CD14-positive monocyte (primary cell): Measurements from ENCODE around the gene BLNK. TPM values are rescaled to one million over a fixed set of nuclear protein-coding genes. Genes with fewer than 3 reads are reported as not detected.

Experiments used
- DNase-seq, 3 donors: peaks; one replicate each; pipeline ENCODE4 v3.0.0-alpha.2; 2011 to 2022
- H2AFZ ChIP-seq: 2 replicates; pipeline ENCODE4 v1.6.0; 2012; ENCODE audit warnings: mild to moderate bottlenecking, low read depth, low read length, inconsistent platforms; ENCODE audit not compliant: insufficient read depth, poor library complexity, severe bottlenecking
- H3K27ac ChIP-seq, 2 donors: 1 replicate in 1 of 2; 2 replicates in 1 of 2; pipeline ENCODE4 v1.5.1; 2012 to 2013; ENCODE audit warnings: low read length in 2 of 2, control low read depth in 1 of 2, inconsistent platforms in 1 of 2, low read depth in 1 of 2, mild to moderate bottlenecking in 1 of 2
- H3K27me3 ChIP-seq, 2 donors: one replicate each; pipeline versions ENCODE4 v1.6.0 to v1.6.1; 2011 to 2013; ENCODE audit warnings: low read length in 2 of 2; ENCODE audit not compliant: control insufficient read depth in 2 of 2, insufficient read depth in 2 of 2
- H3K36me3 ChIP-seq, 2 donors: replicated peaks in 1 of 2; 1 replicate in 1 of 2; 2 replicates in 1 of 2; pipeline versions ENCODE4 v1.5.1 to v1.6.1; 2012 to 2013; ENCODE audit warnings: low read length in 2 of 2, control low read depth in 1 of 2, inconsistent platforms in 1 of 2, mild to moderate bottlenecking in 1 of 2; ENCODE audit not compliant: insufficient read depth in 2 of 2, control insufficient read depth in 1 of 2
- H3K4me1 ChIP-seq, 2 donors: 1 replicate in 1 of 2; 2 replicates in 1 of 2; pipeline versions ENCODE4 v1.5.1 to v1.6.1; 2012 to 2013; ENCODE audit warnings: low read length in 2 of 2, control low read depth in 1 of 2, inconsistent platforms in 1 of 2, mild to moderate bottlenecking in 1 of 2, moderate library complexity in 1 of 2; ENCODE audit not compliant: insufficient read depth in 2 of 2, control insufficient read depth in 1 of 2
- H3K4me2 ChIP-seq: replicated peaks from 2 replicates; pipeline ENCODE3; 2012; ENCODE audit warnings: low read length, moderate library complexity, mild to moderate bottlenecking; ENCODE audit not compliant: poor library complexity, severe bottlenecking; ENCODE audit errors: extremely low read depth
- H3K4me3 ChIP-seq, 3 experiments: fragments of 200-600 bp in 1 of 3; sonication (generic) in 1 of 3; replicated peaks in 1 of 3; 1 replicate in 2 of 3; 2 replicates in 1 of 3; pipeline ENCODE4 v1.5.1; 2011 to 2013; ENCODE audit warnings: low read length in 3 of 3, mild to moderate bottlenecking in 3 of 3, control low read depth in 2 of 3, low read depth in 2 of 3, inconsistent platforms in 1 of 3, moderate library complexity in 1 of 3
- H3K79me2 ChIP-seq: 2 replicates; pipeline ENCODE4 v1.6.0; 2012; ENCODE audit warnings: mild to moderate bottlenecking, control low read depth, inconsistent platforms, low read length, moderate library complexity; ENCODE audit not compliant: insufficient read depth
- H3K9ac ChIP-seq: 2 replicates; pipeline ENCODE4 v1.6.0; 2017; ENCODE audit warnings: low read length, mild to moderate bottlenecking; ENCODE audit not compliant: insufficient read depth, poor library complexity, severe bottlenecking
- H3K9me3 ChIP-seq, 2 donors: replicated peaks in 1 of 2; 1 replicate in 1 of 2; 2 replicates in 1 of 2; pipeline versions ENCODE4 v1.5.1 to v1.6.1; 2012 to 2013; ENCODE audit warnings: low read length in 2 of 2, control low read depth in 1 of 2; ENCODE audit not compliant: control insufficient read depth in 1 of 2, insufficient read depth in 1 of 2
- H4K20me1 ChIP-seq: 2 replicates; pipeline ENCODE4 v1.6.0; 2012; ENCODE audit warnings: mild to moderate bottlenecking, low read length, control low read depth, moderate library complexity; ENCODE audit not compliant: insufficient read depth
- H3K27ac Mint-ChIP-seq, 7 donors: one replicate each; pipeline ENCODE4 v1.8.0; 2020; ENCODE audit warnings: mild to moderate bottlenecking in 7 of 7, mixed read lengths in 7 of 7, moderate library complexity in 6 of 7, inconsistent platforms in 2 of 7
- H3K27me3 Mint-ChIP-seq, 3 donors: one replicate each; pipeline ENCODE4 v1.8.0; 2021 to 2022; ENCODE audit warnings: low read depth in 3 of 3, mild to moderate bottlenecking in 3 of 3, mixed read lengths in 3 of 3, moderate library complexity in 3 of 3, inconsistent platforms in 1 of 3
- H3K36me3 Mint-ChIP-seq, 2 donors: one replicate each; pipeline ENCODE4 v1.8.0; 2020; ENCODE audit warnings: mixed read lengths in 2 of 2, inconsistent platforms in 1 of 2, mild to moderate bottlenecking in 1 of 2
- H3K4me1 Mint-ChIP-seq: one replicate; pipeline ENCODE4 v1.8.0; 2020; ENCODE audit warnings: mild to moderate bottlenecking, mixed read lengths
- H3K4me3 Mint-ChIP-seq, 2 donors: one replicate each; pipeline ENCODE4 v1.8.0; 2020; ENCODE audit warnings: mild to moderate bottlenecking in 2 of 2, mixed read lengths in 2 of 2, moderate library complexity in 1 of 2
- H3K9me3 Mint-ChIP-seq, 7 donors: one replicate each; pipeline ENCODE4 v1.8.0; 2020 to 2022; ENCODE audit warnings: mixed read lengths in 7 of 7, mild to moderate bottlenecking in 6 of 7, moderate library complexity in 6 of 7, inconsistent platforms in 2 of 7
- CTCF ChIP-seq: fragments of 200-600 bp; IDR thresholded peaks from one replicate; pipeline ENCODE4 v1.8.0; 2022; ENCODE audit warnings: antibody characterized with exemption, mild to moderate bottlenecking
- WGBS: methylation state at CpG from one replicate; pipeline ENCODE4 v1.1.5; 2013; ENCODE audit warnings: missing lambda C conversion rate; ENCODE audit not compliant: insufficient coverage; 5-methylcytosine and 5-hydroxymethylcytosine counted together
- intact Hi-C, 2 donors: fragments of 100-400 bp; cut with micrococcal nuclease; formaldehyde crosslinking; loops; one replicate each; pipeline versions ENCODE4 v1.15.0 to v1.15.1; 2023
- polyA plus RNA-seq, 3 donors: library from polyadenylated mRNA; depleted of rRNA in 1 of 3; unstranded in 2 of 3; stranded (reverse) in 1 of 3; fragments of 300-500 nt in 2 of 3; fragments of >200 nt in 1 of 3; fragmentation: Illumina TruSeq in 2 of 3; gene quantifications; 1 replicate in 2 of 3; 2 replicates in 1 of 3; pipeline ENCODE4 v1.2.3, GENCODE V29; 2012 to 2021

BLNK gene
- polyA plus RNA-seq, 3 donors, result 1.4 to 1.9 (median 1.5) TPM

GRCh38 chr10:96285331-96285752 is 14.0 kb upstream of the BLNK start:
- H3K4me2 ChIP-seq, result no peak overlapping the region
- peaks cover 20% of the 10 kb centered on the region for H3K4me1 Mint-ChIP-seq
- intact Hi-C loops, result no loop called here

GRCh38 chr10:96283756-96284155 is 12.4 kb upstream of the BLNK start:
- Histone ChIP-seq H3K4me3 (no peak overlapping the region), H3K27ac (no peak overlapping the region), H3K4me1 (peaks cover 13 to 15% of the 10 kb centered on the region in 2 donors), H3K27me3 (no peaks in the 10 kb centered on the region), H2AFZ (no peak overlapping the region), H3K9ac (no peak overlapping the region), H3K36me3 (no peaks in the 10 kb centered on the region), H3K4me2 (no peak overlapping the region), H3K79me2 (no peaks in the 10 kb centered on the region), H4K20me1 (no peaks in the 10 kb centered on the region), H3K9me3 (no peaks in the 10 kb centered on the region)
- H3K4me3 Mint-ChIP-seq, result no peak overlapping the region
- intact Hi-C loops, result no loop called here
- no CpG with 5 or more reads among the region's 6 CpGs for WGBS
- no peaks in the 10 kb centered on the region for H3K27me3 Mint-ChIP-seq
- no peaks in the 10 kb centered on the region for H3K36me3 Mint-ChIP-seq
- H3K9me3 Mint-ChIP-seq, result no peaks in the 10 kb centered on the region
- H3K4me1 Mint-ChIP-seq, result peaks cover 17% of the 10 kb centered on the region
- DNase-seq, result no peak
- no peak overlapping the region for H3K27ac Mint-ChIP-seq
- no peak for TF ChIP-seq CTCF

More at GRCh38 chr10:96285331-96285752, 14.0 kb upstream of the BLNK start:
- WGBS, result 97% methylated on average over 8 of the region's 8 CpGs
- Histone ChIP-seq H4K20me1 (no peaks in the 10 kb centered on the region), H2AFZ (no peak overlapping the region), H3K79me2 (no peaks in the 10 kb centered on the region), H3K9ac (no peak overlapping the region), H3K27me3 (no peaks in the 10 kb centered on the region), H3K27ac (no peak overlapping the region), H3K36me3 (no peaks in the 10 kb centered on the region), H3K4me1 (peaks cover 13 to 15% of the 10 kb centered on the region in 2 donors), H3K4me3 (no peak overlapping the region), H3K9me3 (no peaks in the 10 kb centered on the region)
- H3K27ac Mint-ChIP-seq, result no peak overlapping the region
- DNase-seq, result no peak
- H3K36me3 Mint-ChIP-seq, result no peaks in the 10 kb centered on the region
- H3K27me3 Mint-ChIP-seq, result no peaks in the 10 kb centered on the region
- no peak for TF ChIP-seq CTCF
- H3K9me3 Mint-ChIP-seq, result no peaks in the 10 kb centered on the region
- no peak overlapping the region for H3K4me3 Mint-ChIP-seq
